HG03354 (cell line): ENCODE data around the gene EFNA5.

Experiments used
- ATAC-seq: cut with Tn5 transposase; IDR thresholded peaks from one replicate; pipeline ENCODE4 v1.9.1; 2021; ENCODE audit warnings: mild to moderate bottlenecking; ENCODE audit not compliant: unreplicated experiment, poor library complexity, severe bottlenecking

Gene EFNA5

GRCh38 chr5:107652839-107653607, 17.7 kb downstream of the EFNA5 start:
- no peak for ATAC-seq

GRCh38 chr5:107652408-107652807, 18.3 kb downstream of the EFNA5 start:
- ATAC-seq: no peak

- ATAC-seq: no peak
These were observed 19.4 kb downstream of the EFNA5 start for GRCh38 chr5:107651325-107651724.

- ATAC-seq: no peak
These were observed 24.3 kb downstream of the EFNA5 start for GRCh38 chr5:107646418-107646817.

GRCh38 chr5:107640568-107640967, 30.2 kb downstream of the EFNA5 start:
- no peak for ATAC-seq

- ATAC-seq: no peak
These were observed 30.7 kb downstream of the EFNA5 start for GRCh38 chr5:107639990-107640389.

- no peak for ATAC-seq
These were observed 34.2 kb downstream of the EFNA5 start for GRCh38 chr5:107636555-107636954.

- no peak for ATAC-seq
These were observed 34.7 kb downstream of the EFNA5 start for GRCh38 chr5:107636068-107636467.

- ATAC-seq: no peak
These were observed 35.5 kb downstream of the EFNA5 start for GRCh38 chr5:107634981-107635848.

GRCh38 chr5:107633171-107633901, 37.4 kb downstream of the EFNA5 start:
- ATAC-seq: no peak

- no peak for ATAC-seq
These were observed 38.9 kb downstream of the EFNA5 start for GRCh38 chr5:107631805-107632362.

- ATAC-seq: no peak
These were observed 40.6 kb downstream of the EFNA5 start for GRCh38 chr5:107630184-107630583.

- no peak for ATAC-seq
These were observed 46.5 kb downstream of the EFNA5 start for GRCh38 chr5:107624235-107624634.

- ATAC-seq: no peak
These were observed 49.6 kb downstream of the EFNA5 start for GRCh38 chr5:107621089-107621488.

GRCh38 chr5:107619781-107620180, 51.0 kb downstream of the EFNA5 start:
- ATAC-seq: no peak

- no peak for ATAC-seq
These were observed 52.5 kb downstream of the EFNA5 start for GRCh38 chr5:107618242-107618641.

- ATAC-seq: no peak
These were observed 53.7 kb downstream of the EFNA5 start for GRCh38 chr5:107617052-107617451.

- no peak for ATAC-seq
These were observed 54.5 kb downstream of the EFNA5 start for GRCh38 chr5:107616213-107616612.

GRCh38 chr5:107615299-107615817, 55.4 kb downstream of the EFNA5 start:
- ATAC-seq: no peak

GRCh38 chr5:107612541-107612940, 58.2 kb downstream of the EFNA5 start:
- no peak for ATAC-seq
